Brain microvascular endothelial cell (primary cell): ENCODE measurements around the gene TTC7B.

Source experiments
- DNase-seq: peaks from one replicate; pipeline ENCODE4 v3.0.0-alpha.2; 2020
- H3K27ac ChIP-seq: fragments of 250-450 bp; sonication (Bioruptor Pico); 2 replicates; pipeline ENCODE4 v1.5.1; 2020; ENCODE audit warnings: mild to moderate bottlenecking, moderate library complexity
- H3K27me3 ChIP-seq: fragments of 250-450 bp; sonication (Bioruptor Pico); replicated peaks from 2 replicates; pipeline ENCODE4 v1.5.1; 2020; ENCODE audit warnings: mild to moderate bottlenecking
- H3K36me3 ChIP-seq: fragments of 250-450 bp; sonication (Bioruptor Pico); replicated peaks from 2 replicates; pipeline ENCODE4 v1.5.1; 2020; ENCODE audit warnings: mild to moderate bottlenecking
- H3K4me3 ChIP-seq: 2 replicates; pipeline ENCODE4 v1.5.1; 2011; ENCODE audit warnings: low read depth, mild to moderate bottlenecking, control low read depth, low read length, moderate library complexity
- CTCF ChIP-seq: IDR thresholded peaks from 2 replicates; pipeline ENCODE4 v1.5.1; 2011; ENCODE audit warnings: low read depth, mild to moderate bottlenecking, moderate library complexity, low read length, control low read depth, inconsistent platforms; ENCODE audit errors: missing control alignments
- in situ Hi-C: cut with HindIII; loops from 2 replicates; pipeline ENCODE4 v1.10.0; 2017; ENCODE audit warnings: low sequenced_read_pairs, low pct_ligation_motif_present

The TTC7B gene

GRCh38 chr14:90815572-90815821 lies 733 bp downstream of the TTC7B start:
- no peaks in the 10 kb centered on the region for H3K27me3 ChIP-seq
- H3K36me3 ChIP-seq = no peaks in the 10 kb centered on the region
- DNase-seq = no peak
- peak overlapping the region; percentile 74 for H3K4me3 ChIP-seq
- in situ Hi-C loops = no loop called here
- H3K27ac ChIP-seq = no peak overlapping the region
- TF ChIP-seq CTCF = no peak

- Histone ChIP-seq H3K4me3 (peak overlapping the region; percentile 74), H3K36me3 (no peaks in the 10 kb centered on the region), H3K27ac (no peak overlapping the region), H3K27me3 (no peaks in the 10 kb centered on the region)
- DNase-seq = no peak
- TF ChIP-seq CTCF = no peak
- in situ Hi-C loops = no loop called here
These were observed 1.2 kb downstream of the TTC7B start for GRCh38 chr14:90814806-90815571.

- Histone ChIP-seq H3K4me3 (no peak overlapping the region), H3K27ac (no peak overlapping the region), H3K36me3 (no peaks in the 10 kb centered on the region), H3K27me3 (no peaks in the 10 kb centered on the region)
- TF ChIP-seq CTCF = no peak
- in situ Hi-C loops = no loop called here
- DNase-seq = no peak
These were observed 2.8 kb downstream of the TTC7B start for GRCh38 chr14:90813442-90813841.

- no peaks in the 10 kb centered on the region for H3K27me3 ChIP-seq
- DNase-seq = no peak
- TF ChIP-seq CTCF = no peak
- no peak overlapping the region for H3K4me3 ChIP-seq
- no peaks in the 10 kb centered on the region for H3K36me3 ChIP-seq
- no peak overlapping the region for H3K27ac ChIP-seq
- in situ Hi-C loops = no loop called here
These were observed 4.1 kb downstream of the TTC7B start for GRCh38 chr14:90812109-90812508.

- TF ChIP-seq CTCF = no peak
- in situ Hi-C loops = no loop called here
- no peak for DNase-seq
- no peak overlapping the region for H3K27ac ChIP-seq
- H3K27me3 ChIP-seq = no peaks in the 10 kb centered on the region
- no peak overlapping the region for H3K4me3 ChIP-seq
- no peaks in the 10 kb centered on the region for H3K36me3 ChIP-seq
These were observed 4.6 kb downstream of the TTC7B start for GRCh38 chr14:90811641-90812040.

- no peak for TF ChIP-seq CTCF
- in situ Hi-C loops = no loop called here
- H3K27ac ChIP-seq = no peak overlapping the region
These were observed 5.4 kb downstream of the TTC7B start for GRCh38 chr14:90810806-90811205.

More at GRCh38 chr14:90810806-90811205, 5.4 kb downstream of the TTC7B start:
- H3K4me3 ChIP-seq = no peak overlapping the region
- no peak for DNase-seq
- H3K27me3 ChIP-seq = no peaks in the 10 kb centered on the region
- H3K36me3 ChIP-seq = no peaks in the 10 kb centered on the region
